Brain microvascular endothelial cell (primary cell): Measurements from ENCODE around the gene NOLC1.
"Not testable (repeated sequence)": the region's sequence is repeated elsewhere in the genome, so short reads cannot be mapped to it uniquely, and the experiment has no call there.

Source experiments
- DNase-seq: peaks from one replicate; pipeline ENCODE4 v3.0.0-alpha.2; 2020
- H3K27ac ChIP-seq: fragments of 250-450 bp; sonication (Bioruptor Pico); 2 replicates; pipeline ENCODE4 v1.5.1; 2020; ENCODE audit warnings: mild to moderate bottlenecking, moderate library complexity
- H3K27me3 ChIP-seq: fragments of 250-450 bp; sonication (Bioruptor Pico); replicated peaks from 2 replicates; pipeline ENCODE4 v1.5.1; 2020; ENCODE audit warnings: mild to moderate bottlenecking
- H3K36me3 ChIP-seq: fragments of 250-450 bp; sonication (Bioruptor Pico); replicated peaks from 2 replicates; pipeline ENCODE4 v1.5.1; 2020; ENCODE audit warnings: mild to moderate bottlenecking
- H3K4me3 ChIP-seq: 2 replicates; pipeline ENCODE4 v1.5.1; 2011; ENCODE audit warnings: low read depth, mild to moderate bottlenecking, control low read depth, low read length, moderate library complexity
- in situ Hi-C: cut with HindIII; loops from 2 replicates; pipeline ENCODE4 v1.10.0; 2017; ENCODE audit warnings: low sequenced_read_pairs, low pct_ligation_motif_present
- TF ChIP-seq, protein P1 (sequence below): IDR thresholded peaks from 2 replicates; pipeline ENCODE4 v1.5.1; 2011; ENCODE audit warnings: low read depth, mild to moderate bottlenecking, moderate library complexity, low read length, control low read depth, inconsistent platforms; ENCODE audit errors: missing control alignments

The NOLC1 gene

GRCh38 chr10:102185811-102186527 lies 33.8 kb downstream of the NOLC1 start:
- H3K4me3 ChIP-seq: no peak overlapping the region
- H3K27ac ChIP-seq: no peak overlapping the region
- TF ChIP-seq, protein P1, sequence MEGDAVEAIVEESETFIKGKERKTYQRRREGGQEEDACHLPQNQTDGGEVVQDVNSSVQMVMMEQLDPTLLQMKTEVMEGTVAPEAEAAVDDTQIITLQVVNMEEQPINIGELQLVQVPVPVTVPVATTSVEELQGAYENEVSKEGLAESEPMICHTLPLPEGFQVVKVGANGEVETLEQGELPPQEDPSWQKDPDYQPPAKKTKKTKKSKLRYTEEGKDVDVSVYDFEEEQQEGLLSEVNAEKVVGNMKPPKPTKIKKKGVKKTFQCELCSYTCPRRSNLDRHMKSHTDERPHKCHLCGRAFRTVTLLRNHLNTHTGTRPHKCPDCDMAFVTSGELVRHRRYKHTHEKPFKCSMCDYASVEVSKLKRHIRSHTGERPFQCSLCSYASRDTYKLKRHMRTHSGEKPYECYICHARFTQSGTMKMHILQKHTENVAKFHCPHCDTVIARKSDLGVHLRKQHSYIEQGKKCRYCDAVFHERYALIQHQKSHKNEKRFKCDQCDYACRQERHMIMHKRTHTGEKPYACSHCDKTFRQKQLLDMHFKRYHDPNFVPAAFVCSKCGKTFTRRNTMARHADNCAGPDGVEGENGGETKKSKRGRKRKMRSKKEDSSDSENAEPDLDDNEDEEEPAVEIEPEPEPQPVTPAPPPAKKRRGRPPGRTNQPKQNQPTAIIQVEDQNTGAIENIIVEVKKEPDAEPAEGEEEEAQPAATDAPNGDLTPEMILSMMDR: no peak
- no peaks in the 10 kb centered on the region for H3K36me3 ChIP-seq
- H3K27me3 ChIP-seq: no peaks in the 10 kb centered on the region
- in situ Hi-C loops: no loop called here
- DNase-seq: no peak

DNA sequence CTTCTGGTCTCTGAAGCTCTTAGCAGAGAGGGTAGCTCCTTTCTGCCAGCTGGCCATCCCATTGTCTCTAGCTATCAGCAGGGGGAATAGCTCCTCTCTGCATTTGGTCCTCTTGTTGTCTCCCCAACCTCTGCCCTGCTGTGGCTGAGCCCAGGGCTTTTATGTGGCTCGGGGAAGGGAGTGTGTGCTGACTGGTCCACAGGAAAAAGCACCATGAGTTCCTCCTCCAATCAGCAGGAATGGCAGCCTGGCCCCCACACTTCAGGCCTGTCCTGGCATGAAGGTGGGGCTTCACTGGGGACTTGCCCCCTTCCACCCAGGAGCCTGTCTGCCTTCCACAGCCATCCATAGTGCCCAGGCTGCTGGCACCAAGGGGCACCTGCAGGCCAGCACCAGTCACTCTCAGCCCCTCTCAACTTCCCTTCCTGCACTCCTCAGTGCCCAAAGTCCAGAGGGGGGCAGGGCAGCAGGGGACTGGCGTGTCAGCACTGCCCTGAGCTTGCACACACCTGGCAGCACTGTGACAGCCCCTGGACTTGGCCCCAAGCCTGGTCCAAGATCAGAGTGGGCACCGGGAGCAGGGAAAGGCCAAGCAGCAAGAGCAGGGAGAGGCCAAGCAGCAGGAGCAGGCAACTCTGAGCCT lies 36.2 kb downstream of the NOLC1 start:
- no peaks in the 10 kb centered on the region for H3K27me3 ChIP-seq
- TF ChIP-seq, protein P1: no peak
- H3K27ac ChIP-seq: no peak overlapping the region
- H3K36me3 ChIP-seq: no peaks in the 10 kb centered on the region
- DNase-seq: no peak
- in situ Hi-C loops: no loop called here
- H3K4me3 ChIP-seq: no peak overlapping the region

- DNase-seq, H3K4me3 ChIP-seq, H3K36me3 ChIP-seq, H3K27ac ChIP-seq, H3K27me3 ChIP-seq, in situ Hi-C loops: not testable (repeated sequence)
These were observed 37.0 kb downstream of the NOLC1 start for GRCh38 chr10:102188941-102189898.

- in situ Hi-C loops: no loop called here
- TF ChIP-seq, protein P1: no peak
- no peak for DNase-seq
- Histone ChIP-seq H3K27ac (no peak overlapping the region), H3K36me3 (no peaks in the 10 kb centered on the region), H3K27me3 (no peaks in the 10 kb centered on the region), H3K4me3 (no peak overlapping the region)
These were observed 39.8 kb downstream of the NOLC1 start for GRCh38 chr10:102191956-102192355.

GRCh38 chr10:102195296-102195870 lies 43.2 kb downstream of the NOLC1 start:
- H3K27ac ChIP-seq: no peak overlapping the region
- peak; percentile 31 for DNase-seq
- no peaks in the 10 kb centered on the region for H3K36me3 ChIP-seq
- in situ Hi-C loops: no loop called here
- no peak overlapping the region for H3K4me3 ChIP-seq
- TF ChIP-seq, protein P1: no peak
- no peaks in the 10 kb centered on the region for H3K27me3 ChIP-seq
